Measurements from ENCODE around the gene COL23A1.

COL23A1 gene

GRCh38 chr5:178551468-178551867 is 38.7 kb downstream of the COL23A1 start:
- no peak for DNase-seq

GRCh38 chr5:178551059-178551458 is 39.1 kb downstream of the COL23A1 start:
- no peak for DNase-seq

GRCh38 chr5:178548746-178549145 is 41.4 kb downstream of the COL23A1 start:
- no peak for DNase-seq

- no peak for DNase-seq
Observed at GRCh38 chr5:178547753-178548415, 42.3 kb downstream of the COL23A1 start.

GRCh38 chr5:178547052-178547666 is 43.0 kb downstream of the COL23A1 start:
- no peak for DNase-seq

GRCh38 chr5:178546675-178547033 is 43.5 kb downstream of the COL23A1 start:
- no peak for DNase-seq

GRCh38 chr5:178545941-178546674 is 44.1 kb downstream of the COL23A1 start:
- DNase-seq = no peak

GRCh38 chr5:178545176-178545575 is 45.0 kb downstream of the COL23A1 start:
- DNase-seq = no peak

GRCh38 chr5:178544166-178544834 is 45.9 kb downstream of the COL23A1 start:
- DNase-seq = no peak

- no peak for DNase-seq
Observed at GRCh38 chr5:178542455-178542854, 47.7 kb downstream of the COL23A1 start.

GRCh38 chr5:178540526-178540925 is 49.7 kb downstream of the COL23A1 start:
- no peak for DNase-seq

- DNase-seq = no peak
Observed at GRCh38 chr5:178538741-178539229, 51.4 kb downstream of the COL23A1 start.

GRCh38 chr5:178537467-178538371 is 52.5 kb downstream of the COL23A1 start:
- DNase-seq = no peak

GRCh38 chr5:178536541-178537466 is 53.4 kb downstream of the COL23A1 start:
- no peak for DNase-seq

GRCh38 chr5:178535299-178536175 is 54.7 kb downstream of the COL23A1 start:
- no peak for DNase-seq

GRCh38 chr5:178533136-178533535 is 57.1 kb downstream of the COL23A1 start:
- DNase-seq = no peak

- DNase-seq = no peak
Observed at GRCh38 chr5:178532666-178533065, 57.5 kb downstream of the COL23A1 start.

- DNase-seq = no peak
Observed at GRCh38 chr5:178532236-178532635, 58.0 kb downstream of the COL23A1 start.

GRCh38 chr5:178531786-178532185 is 58.4 kb downstream of the COL23A1 start:
- no peak for DNase-seq

- DNase-seq = no peak
Observed at GRCh38 chr5:178530526-178530925, 59.7 kb downstream of the COL23A1 start.

Data from stimulated activated CD4-positive, alpha-beta T cell treated with anti-CD3 and anti-CD28 coated beads, Interleukin-4, amount 100 ng/mL, for 1 hour (primary cell).